Lower leg skin (tissue), 4 donors: ENCODE data around the gene DNASE1L2. TPM values are rescaled to one million over a fixed set of nuclear protein-coding genes. Genes with fewer than 3 reads are reported as not detected.

Experiments
- DNase-seq, 2 donors: peaks; one replicate each; pipeline ENCODE4 v3.0.0-alpha.2; 2019; ENCODE audit warnings: low spot score in 2 of 2
- H3K4me3 ChIP-seq: fragments of 200-600 bp; sonication (generic); 2 replicates; pipeline ENCODE4 v1.5.1; 2017; ENCODE audit warnings: mild to moderate bottlenecking, low read depth; ENCODE audit not compliant: poor library complexity, severe bottlenecking
- POLR2A ChIP-seq, 2 donors: fragments of 450-650 bp; IDR thresholded peaks; one replicate each; pipeline ENCODE4 v1.6.1; 2016 to 2017; ENCODE audit warnings: antibody characterized with exemption in 2 of 2, mild to moderate bottlenecking in 1 of 2, moderate library complexity in 1 of 2
- WGBS, 2 donors: methylation state at CpG; one replicate each; pipeline ENCODE4 v1.1.5; 2018; 5-methylcytosine and 5-hydroxymethylcytosine counted together
- intact Hi-C: fragments of 100-400 bp; cut with DNase I; formaldehyde crosslinking; loops from one replicate; pipeline ENCODE4 v1.15.0; 2023; ENCODE audit warnings: low total_unique reads
- total RNA-seq, 4 donors: library from RNA; depleted of rRNA; stranded (reverse); fragments of >200 nt; gene quantifications; one replicate each; pipeline ENCODE4 v1.1.0, GENCODE V29; 2016
- TF ChIP-seq, protein P1 (sequence below), 3 donors: fragments of 450-650 bp; IDR thresholded peaks; one replicate each; pipeline ENCODE4 v1.5.1; 2016; ENCODE audit warnings: antibody characterized with exemption in 3 of 3, mild to moderate bottlenecking in 3 of 3, moderate library complexity in 2 of 3

DNASE1L2 gene
- total RNA-seq, 4 donors from 2014 or later: 39.8 to 93.3 (median 55.0) TPM

GRCh38 chr16:2250652-2251295, 14.5 kb downstream of the DNASE1L2 start:
- no peak for DNase-seq
- TF ChIP-seq, protein P1, sequence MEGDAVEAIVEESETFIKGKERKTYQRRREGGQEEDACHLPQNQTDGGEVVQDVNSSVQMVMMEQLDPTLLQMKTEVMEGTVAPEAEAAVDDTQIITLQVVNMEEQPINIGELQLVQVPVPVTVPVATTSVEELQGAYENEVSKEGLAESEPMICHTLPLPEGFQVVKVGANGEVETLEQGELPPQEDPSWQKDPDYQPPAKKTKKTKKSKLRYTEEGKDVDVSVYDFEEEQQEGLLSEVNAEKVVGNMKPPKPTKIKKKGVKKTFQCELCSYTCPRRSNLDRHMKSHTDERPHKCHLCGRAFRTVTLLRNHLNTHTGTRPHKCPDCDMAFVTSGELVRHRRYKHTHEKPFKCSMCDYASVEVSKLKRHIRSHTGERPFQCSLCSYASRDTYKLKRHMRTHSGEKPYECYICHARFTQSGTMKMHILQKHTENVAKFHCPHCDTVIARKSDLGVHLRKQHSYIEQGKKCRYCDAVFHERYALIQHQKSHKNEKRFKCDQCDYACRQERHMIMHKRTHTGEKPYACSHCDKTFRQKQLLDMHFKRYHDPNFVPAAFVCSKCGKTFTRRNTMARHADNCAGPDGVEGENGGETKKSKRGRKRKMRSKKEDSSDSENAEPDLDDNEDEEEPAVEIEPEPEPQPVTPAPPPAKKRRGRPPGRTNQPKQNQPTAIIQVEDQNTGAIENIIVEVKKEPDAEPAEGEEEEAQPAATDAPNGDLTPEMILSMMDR (IDR thresholded peaks at IDR 0.05): no peak
- TF ChIP-seq POLR2A (IDR thresholded peaks at IDR 0.05): no peak
- H3K4me3 ChIP-seq: peak overlapping the region; percentile 63
- WGBS, 2 donors: 4 to 5% methylated on average over 35 of the region's 35 CpGs
- intact Hi-C loops: no loop called here

DNA sequence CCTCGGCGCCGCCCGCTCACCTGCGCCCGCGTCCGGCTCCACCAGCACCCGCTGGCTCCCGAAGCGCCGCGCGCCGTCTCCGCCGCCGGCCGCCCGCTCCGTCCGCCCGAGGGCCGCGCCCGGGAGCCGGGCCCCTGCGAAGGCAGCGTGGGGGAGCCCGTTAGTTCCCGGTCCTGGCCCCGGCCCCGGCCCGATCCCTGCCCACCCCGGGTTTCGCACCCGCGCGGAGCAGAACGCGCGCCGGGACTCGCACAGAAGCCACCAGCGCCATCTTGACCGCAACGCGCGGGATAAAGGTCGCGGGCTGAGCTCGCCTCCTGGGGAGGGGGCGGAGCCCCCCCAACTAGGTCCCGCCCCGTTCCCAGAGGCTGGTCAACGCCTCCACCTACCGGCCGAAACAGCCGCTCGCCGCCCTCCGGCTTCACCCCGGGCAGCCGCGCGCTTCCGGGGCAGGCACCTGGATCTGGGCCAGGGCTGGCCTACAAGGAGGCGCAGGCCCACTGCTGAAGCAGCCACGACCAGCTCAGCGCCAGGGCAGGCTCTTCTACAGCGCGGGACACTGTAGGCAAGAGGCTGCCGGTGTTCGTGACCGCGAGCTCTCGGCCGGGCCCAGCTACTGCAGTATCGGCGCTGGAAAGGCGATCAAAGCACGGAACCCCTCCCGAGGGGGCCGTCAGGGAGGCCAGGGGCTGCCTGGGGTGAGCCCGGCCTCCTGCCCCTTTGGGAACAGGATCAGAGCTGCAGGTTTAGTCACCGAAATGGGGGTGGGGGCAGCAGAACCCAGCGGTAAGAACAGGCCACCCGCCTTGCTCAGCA, 15.3 kb downstream of the DNASE1L2 start, which contains the start of gene ECI1:
Gene ECI1 (minus strand): TSS at position 292 of the 816 bp plus-strand sequence. CDS start 21 bp downstream, at position 271.
- intact Hi-C loops: no loop called here
- DNase-seq: peak; percentile 90 to 98
- WGBS, 2 donors: 4 to 10% methylated on average over 18 to 32 of the region's 88 CpGs
- TF ChIP-seq POLR2A (IDR thresholded peaks at IDR 0.05): no peak
- TF ChIP-seq, protein P1 (IDR thresholded peaks at IDR 0.05): peak in 1 of 3 donors; percentile 51
- peak within 1 kb of the TSS; percentile 63 for H3K4me3 ChIP-seq

GRCh38 chr16:2252806-2253148, 16.5 kb downstream of the DNASE1L2 start:
- DNase-seq: no peak
- intact Hi-C loops: no loop called here
- no peak for TF ChIP-seq POLR2A (IDR thresholded peaks at IDR 0.05)
- TF ChIP-seq, protein P1 (IDR thresholded peaks at IDR 0.05): no peak
- WGBS, 2 donors: 95 to 98% methylated on average over 7 of the region's 7 CpGs
- H3K4me3 ChIP-seq: no peak overlapping the region

GRCh38 chr16:2253293-2253692, 17.0 kb downstream of the DNASE1L2 start:
- no peak for DNase-seq
- intact Hi-C loops: no loop called here
- H3K4me3 ChIP-seq: no peak overlapping the region
- WGBS, 2 donors: 83% methylated on average over 11 of the region's 11 CpGs
- no peak for TF ChIP-seq POLR2A (IDR thresholded peaks at IDR 0.05)
- TF ChIP-seq, protein P1 (IDR thresholded peaks at IDR 0.05): no peak

DNA sequence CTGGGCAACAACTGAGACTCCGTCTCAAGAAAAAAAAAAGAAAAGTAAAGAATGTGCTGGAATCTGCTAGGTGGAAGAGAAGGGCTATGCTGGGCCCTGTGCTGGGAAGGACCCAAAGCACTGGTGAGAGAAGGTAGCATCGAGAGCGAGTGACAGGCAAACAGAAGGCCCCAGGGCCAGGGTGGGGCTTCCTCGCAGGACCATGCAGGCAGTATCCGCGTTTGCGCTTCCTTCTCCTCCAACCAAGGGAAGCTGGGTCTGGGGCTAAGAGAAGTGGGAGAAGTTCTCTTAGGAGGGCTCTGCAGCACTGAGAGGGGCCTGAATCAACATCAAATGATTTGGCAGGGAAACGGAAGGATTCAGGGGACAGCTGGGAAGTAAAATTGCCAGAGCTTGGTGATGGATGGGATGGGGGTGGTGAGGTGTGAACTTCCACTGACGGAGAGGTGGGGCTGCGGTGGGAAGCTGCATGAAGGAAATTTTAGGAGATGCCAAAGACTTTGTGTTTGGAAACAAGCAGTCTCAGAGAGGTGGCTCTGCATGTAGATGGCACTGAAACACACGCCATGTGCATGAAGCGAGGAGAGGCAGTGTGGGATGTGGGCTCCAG, 20.4 kb downstream of the DNASE1L2 start:
- no peak for DNase-seq
- WGBS, 2 donors: 73 to 80% methylated on average over 12 of the region's 12 CpGs
- H3K4me3 ChIP-seq: no peak overlapping the region
- TF ChIP-seq POLR2A (IDR thresholded peaks at IDR 0.05): no peak
- TF ChIP-seq, protein P1 (IDR thresholded peaks at IDR 0.05): no peak
- intact Hi-C loops: no loop called here
